GM12865 (cell line): ENCODE measurements around the gene SKI.

Experiments used
- DNase-seq: peaks from one replicate; pipeline ENCODE4 v3.0.0; 2010; ENCODE audit warnings: low read depth
- H3K4me3 ChIP-seq: 2 replicates; pipeline ENCODE4 v1.5.1; 2011; ENCODE audit warnings: mild to moderate bottlenecking, low read depth, low read length, control low read depth
- TF ChIP-seq, protein P1 (sequence below): IDR thresholded peaks from 2 replicates; pipeline ENCODE4 v1.5.1; 2011; ENCODE audit warnings: low read length, control low read depth, low read depth, inconsistent platforms; ENCODE audit not compliant: insufficient read depth; ENCODE audit errors: missing control alignments

Gene SKI

DNA sequence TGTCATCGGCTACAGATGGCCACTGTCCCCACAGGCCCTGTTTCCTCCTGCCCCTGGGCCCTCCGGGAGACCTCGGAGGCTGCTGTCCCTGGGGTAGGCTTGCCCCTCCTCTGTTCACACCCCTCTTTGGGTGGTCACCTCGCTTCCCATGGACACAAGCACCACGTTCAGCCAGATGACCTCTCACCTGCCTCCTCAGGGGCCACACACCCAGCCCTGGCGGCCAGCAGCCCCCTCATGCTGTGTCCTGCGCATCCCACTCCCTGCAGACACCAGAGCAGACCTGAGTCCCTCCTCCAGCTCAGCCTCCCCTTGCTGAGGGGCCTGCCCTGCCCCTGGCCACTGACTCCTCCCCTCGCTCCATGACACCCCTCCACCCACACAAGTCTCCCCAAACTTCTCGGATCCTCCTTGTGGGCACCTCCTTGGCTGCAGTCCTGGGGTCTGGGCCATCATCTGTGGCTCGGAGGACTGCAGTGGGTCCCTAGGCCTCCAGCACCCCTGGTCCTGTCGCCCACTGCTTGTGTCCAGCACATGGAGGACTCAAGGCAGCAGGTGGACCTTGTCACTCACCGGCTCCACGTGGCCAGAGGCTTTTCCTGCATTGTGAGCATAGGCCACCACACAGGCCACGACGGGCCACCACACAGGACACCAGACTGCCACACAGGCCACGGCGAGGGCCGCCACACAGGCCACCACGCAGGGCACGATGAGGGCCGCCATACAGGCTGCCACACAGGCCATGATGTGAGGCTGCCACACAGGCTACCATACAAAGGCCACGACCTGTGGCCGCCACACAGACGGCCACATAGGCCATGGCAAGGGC lies 112.2 kb downstream of the SKI start:
- DNase-seq = no peak
- TF ChIP-seq, protein P1, sequence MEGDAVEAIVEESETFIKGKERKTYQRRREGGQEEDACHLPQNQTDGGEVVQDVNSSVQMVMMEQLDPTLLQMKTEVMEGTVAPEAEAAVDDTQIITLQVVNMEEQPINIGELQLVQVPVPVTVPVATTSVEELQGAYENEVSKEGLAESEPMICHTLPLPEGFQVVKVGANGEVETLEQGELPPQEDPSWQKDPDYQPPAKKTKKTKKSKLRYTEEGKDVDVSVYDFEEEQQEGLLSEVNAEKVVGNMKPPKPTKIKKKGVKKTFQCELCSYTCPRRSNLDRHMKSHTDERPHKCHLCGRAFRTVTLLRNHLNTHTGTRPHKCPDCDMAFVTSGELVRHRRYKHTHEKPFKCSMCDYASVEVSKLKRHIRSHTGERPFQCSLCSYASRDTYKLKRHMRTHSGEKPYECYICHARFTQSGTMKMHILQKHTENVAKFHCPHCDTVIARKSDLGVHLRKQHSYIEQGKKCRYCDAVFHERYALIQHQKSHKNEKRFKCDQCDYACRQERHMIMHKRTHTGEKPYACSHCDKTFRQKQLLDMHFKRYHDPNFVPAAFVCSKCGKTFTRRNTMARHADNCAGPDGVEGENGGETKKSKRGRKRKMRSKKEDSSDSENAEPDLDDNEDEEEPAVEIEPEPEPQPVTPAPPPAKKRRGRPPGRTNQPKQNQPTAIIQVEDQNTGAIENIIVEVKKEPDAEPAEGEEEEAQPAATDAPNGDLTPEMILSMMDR = no peak
- H3K4me3 ChIP-seq = no peak overlapping the region

DNA sequence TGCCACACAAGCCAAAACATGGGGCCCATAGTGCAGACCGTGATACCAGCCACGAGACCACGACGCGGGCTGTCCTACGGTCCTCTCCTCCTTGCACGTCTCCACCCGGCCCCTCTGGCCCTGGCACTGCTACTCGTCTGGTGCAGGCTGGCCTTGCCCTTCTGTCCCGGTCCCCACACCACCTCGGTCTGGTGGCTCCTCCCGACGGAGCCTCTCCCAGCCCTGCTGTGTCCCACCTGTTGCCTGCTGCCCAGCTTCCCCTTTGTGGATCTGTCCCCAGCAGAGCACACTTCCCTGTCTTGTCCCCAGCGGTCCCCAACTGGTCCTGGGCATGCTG lies 112.8 kb downstream of the SKI start:
- no peak for DNase-seq
- TF ChIP-seq, protein P1 = no peak
- H3K4me3 ChIP-seq = no peak overlapping the region

DNA sequence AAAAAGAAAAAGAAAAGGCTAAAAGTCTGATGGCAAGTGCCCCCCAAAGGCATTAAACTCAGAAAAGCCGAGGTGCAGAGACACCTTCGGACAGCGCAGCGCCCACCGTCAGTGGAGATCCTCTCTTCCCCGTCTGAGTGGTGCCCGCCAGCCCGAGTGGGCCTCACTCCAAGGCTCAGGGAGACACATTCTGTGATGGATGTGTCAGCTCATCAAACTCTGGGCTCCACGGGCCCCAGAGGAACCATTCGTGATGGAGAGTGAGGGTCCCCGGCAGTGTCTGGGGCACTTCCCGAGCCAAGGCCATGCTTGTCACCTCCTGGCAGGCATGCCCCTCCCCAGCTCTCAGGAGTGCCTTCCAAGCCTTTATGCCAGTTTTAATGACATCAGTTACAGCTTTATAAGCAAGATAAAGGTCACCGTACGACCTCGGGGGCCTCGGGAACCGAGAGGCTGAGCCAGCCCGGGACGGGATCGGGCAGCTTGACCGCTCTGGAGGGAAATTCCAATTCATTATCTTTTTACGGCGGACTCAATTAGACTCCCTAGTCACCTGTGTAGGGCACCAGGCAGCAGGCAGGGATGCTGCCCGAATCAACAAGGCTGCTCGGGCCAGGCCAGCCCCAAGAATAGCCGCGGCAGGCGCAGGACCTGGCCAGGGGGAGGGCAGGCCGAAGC lies 113.7 kb downstream of the SKI start:
- TF ChIP-seq, protein P1 = no peak
- DNase-seq = no peak

DNA sequence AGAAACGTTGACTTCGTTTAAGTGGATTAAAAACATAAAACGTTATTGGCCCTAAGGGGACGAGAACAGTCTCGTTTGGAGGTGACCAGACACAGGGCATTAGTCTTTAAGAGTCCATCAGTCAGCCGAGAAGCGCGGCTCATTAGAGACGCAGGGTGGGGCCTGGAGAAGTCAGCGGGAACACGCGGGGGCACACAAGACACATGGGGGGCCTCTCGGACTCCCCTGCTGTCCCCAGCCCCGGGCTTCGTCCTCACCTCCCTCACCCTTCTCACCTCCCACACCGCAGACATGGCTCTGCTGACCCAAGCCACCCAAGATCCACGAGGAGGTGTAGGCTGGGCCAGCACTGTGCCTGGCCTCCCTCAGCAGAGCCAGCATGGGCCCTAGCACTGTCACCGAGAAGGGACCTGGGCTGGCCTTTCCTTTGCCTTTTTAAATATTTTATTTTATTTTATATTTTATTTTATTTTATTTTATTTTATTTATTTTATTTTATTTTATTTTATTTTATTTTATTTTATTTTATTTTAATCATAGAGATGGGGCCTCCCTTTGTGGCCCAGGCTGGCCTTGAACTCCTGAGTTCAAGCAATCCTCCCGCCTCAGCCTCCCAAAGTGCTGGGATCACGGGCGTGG lies 114.4 kb downstream of the SKI start:
- no peak for DNase-seq
- TF ChIP-seq, protein P1 = no peak
- H3K4me3 ChIP-seq = no peak overlapping the region

More for the DNA sequence above, 113.7 kb downstream of the SKI start:
- H3K4me3 ChIP-seq = no peak overlapping the region

DNA sequence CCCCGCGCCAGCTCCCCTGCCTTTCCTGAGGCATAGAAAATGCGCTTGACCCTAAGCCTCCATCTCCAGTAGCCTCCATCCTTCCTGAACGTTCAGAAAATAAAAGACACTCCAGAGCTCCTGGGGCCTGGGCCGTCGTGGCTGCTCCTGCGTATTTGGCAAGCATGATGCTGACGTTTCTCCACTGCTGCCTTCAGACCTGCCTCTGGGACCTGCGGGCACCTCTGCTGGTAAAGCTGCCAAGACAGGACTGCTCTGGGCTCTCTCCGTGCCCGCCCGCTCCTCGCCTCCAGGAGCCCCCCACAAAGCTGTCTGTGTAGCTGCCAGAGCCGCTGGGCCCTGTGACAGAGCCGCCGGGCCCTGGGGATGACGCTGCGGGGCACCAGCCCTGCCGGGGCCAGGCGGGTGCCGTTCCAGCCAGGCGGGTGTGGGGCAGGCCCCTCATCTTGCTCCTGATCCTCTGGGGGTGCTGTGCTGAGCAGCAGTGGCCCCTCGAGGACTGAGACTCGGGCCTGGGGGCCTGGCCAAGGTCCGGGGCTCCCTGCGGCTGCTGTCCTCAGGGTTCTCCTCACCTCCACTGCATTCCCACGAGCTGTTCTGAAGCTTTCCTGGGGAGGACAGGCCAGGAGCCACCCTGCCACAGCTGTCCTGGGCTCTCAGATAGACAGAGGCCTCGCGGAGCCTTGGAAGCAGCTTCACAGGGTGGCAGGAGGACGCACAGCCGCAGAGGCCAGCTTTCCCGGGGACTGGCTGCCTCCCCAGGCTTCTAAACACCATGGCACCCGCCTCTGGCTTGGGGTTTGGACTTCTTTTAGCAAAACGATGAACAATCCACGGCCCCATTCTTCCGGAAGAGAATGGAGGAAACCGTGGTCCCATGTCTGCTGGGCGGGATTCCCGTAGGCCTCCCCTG lies 115.2 kb downstream of the SKI start:
- no peak overlapping the region for H3K4me3 ChIP-seq
- TF ChIP-seq, protein P1 = no peak
- no peak for DNase-seq

DNA sequence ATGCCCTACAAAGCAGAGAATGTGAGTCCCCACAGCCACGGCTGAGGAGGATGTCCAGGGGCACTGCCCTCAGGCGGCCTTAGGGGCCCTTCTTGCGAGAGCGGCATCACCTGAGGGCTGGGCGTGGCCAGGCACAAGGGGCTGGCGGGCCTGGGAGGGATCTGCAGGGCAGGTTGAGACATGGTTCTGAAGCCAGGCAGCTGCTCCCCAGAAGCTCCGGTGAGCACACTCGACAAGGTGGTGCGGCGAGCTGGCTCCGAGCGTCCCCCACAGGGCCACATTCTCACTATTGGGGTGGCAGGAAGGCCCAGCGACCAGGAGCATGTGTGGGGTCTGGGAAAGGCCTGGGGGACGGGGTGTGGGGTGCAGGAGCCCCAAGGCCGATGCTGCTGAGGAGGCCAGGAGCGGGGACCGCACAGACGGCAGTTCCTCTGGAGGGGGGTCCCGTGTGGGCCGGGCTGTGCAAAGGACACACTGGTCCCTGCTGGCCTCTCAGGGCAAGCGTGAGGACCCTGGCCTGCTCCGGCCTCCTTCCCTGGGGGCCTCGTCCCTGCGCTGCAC lies 116.1 kb downstream of the SKI start:
- TF ChIP-seq, protein P1 = no peak
- DNase-seq = no peak
- no peak overlapping the region for H3K4me3 ChIP-seq
